ENCODE results near the gene INPP5D. TPM values are rescaled to one million over a fixed set of nuclear protein-coding genes. Genes with fewer than 3 reads are reported as not detected.

The INPP5D gene
- total RNA-seq, 1 experiment from 2014 or later = 0.47 TPM

- H3K27me3 ChIP-seq = no peaks in the 10 kb centered on the region
These were observed 176.9 kb downstream of the INPP5D start for GRCh38 chr2:233236820-233237589.

GRCh38 chr2:233240897-233241296 is 180.8 kb downstream of the INPP5D start:
- Histone ChIP-seq H3K4me1 (no peaks in the 10 kb centered on the region), H3K4me3 (no peak overlapping the region), H3K27ac (no peak overlapping the region), H3K36me3 (no peaks in the 10 kb centered on the region), H3K27me3 (no peaks in the 10 kb centered on the region), H3K9me3 (replicated peaks) (no peaks in the 10 kb centered on the region)
- DNase-seq = no peak

More at GRCh38 chr2:233236820-233237589, 176.9 kb downstream of the INPP5D start:
- no peaks in the 10 kb centered on the region for H3K4me1 ChIP-seq
- peaks cover 4% of the 10 kb centered on the region; the same call in 1 of the 2 replicates for H3K9me3 ChIP-seq (replicated peaks)
- H3K36me3 ChIP-seq = no peaks in the 10 kb centered on the region
- H3K27ac ChIP-seq = no peak overlapping the region
- no peak for DNase-seq
- no peak overlapping the region for H3K4me3 ChIP-seq

- DNase-seq = no peak
- H3K4me3 ChIP-seq = no peak overlapping the region
- no peaks in the 10 kb centered on the region for H3K4me1 ChIP-seq
- H3K36me3 ChIP-seq = no peaks in the 10 kb centered on the region
- no peak overlapping the region for H3K27ac ChIP-seq
- H3K27me3 ChIP-seq = no peaks in the 10 kb centered on the region
- H3K9me3 ChIP-seq (replicated peaks) = no peaks in the 10 kb centered on the region
These were observed 181.7 kb downstream of the INPP5D start for GRCh38 chr2:233241803-233242202.

- no peak for DNase-seq
- H3K27ac ChIP-seq = no peak overlapping the region
- no peaks in the 10 kb centered on the region for H3K36me3 ChIP-seq
- no peak overlapping the region for H3K4me3 ChIP-seq
- no peaks in the 10 kb centered on the region for H3K9me3 ChIP-seq (replicated peaks)
- no peaks in the 10 kb centered on the region for H3K4me1 ChIP-seq
- no peaks in the 10 kb centered on the region for H3K27me3 ChIP-seq
These were observed 182.2 kb downstream of the INPP5D start for GRCh38 chr2:233242231-233242927.

- Histone ChIP-seq H3K4me1 (no peaks in the 10 kb centered on the region), H3K9me3 (replicated peaks) (no peaks in the 10 kb centered on the region), H3K36me3 (no peaks in the 10 kb centered on the region), H3K27ac (no peak overlapping the region), H3K27me3 (no peaks in the 10 kb centered on the region), H3K4me3 (no peak overlapping the region)
- no peak for DNase-seq
These were observed 183.2 kb downstream of the INPP5D start for GRCh38 chr2:233243348-233243747.

GRCh38 chr2:233244818-233245217 is 184.7 kb downstream of the INPP5D start:
- H3K4me3 ChIP-seq = no peak overlapping the region
- H3K27ac ChIP-seq = no peak overlapping the region
- no peak for DNase-seq
- no peaks in the 10 kb centered on the region for H3K4me1 ChIP-seq
- peaks cover under 1% of the 10 kb centered on the region; the same call in 1 of the 2 replicates for H3K9me3 ChIP-seq (replicated peaks)
- H3K27me3 ChIP-seq = no peaks in the 10 kb centered on the region
- H3K36me3 ChIP-seq = no peaks in the 10 kb centered on the region

- Histone ChIP-seq H3K4me3 (no peak overlapping the region), H3K4me1 (no peaks in the 10 kb centered on the region), H3K36me3 (no peaks in the 10 kb centered on the region), H3K27ac (no peak overlapping the region), H3K27me3 (no peaks in the 10 kb centered on the region), H3K9me3 (replicated peaks) (peaks cover 7% of the 10 kb centered on the region; the same call in 1 of the 2 replicates)
- no peak for DNase-seq
These were observed 185.3 kb downstream of the INPP5D start for GRCh38 chr2:233245406-233245805.

- no peaks in the 10 kb centered on the region for H3K36me3 ChIP-seq
- H3K9me3 ChIP-seq (replicated peaks) = peaks cover 14% of the 10 kb centered on the region; the same call in 1 of the 2 replicates
- no peak overlapping the region for H3K4me3 ChIP-seq
- H3K27ac ChIP-seq = no peak overlapping the region
- DNase-seq = no peak
- H3K27me3 ChIP-seq = no peaks in the 10 kb centered on the region
- H3K4me1 ChIP-seq = no peaks in the 10 kb centered on the region
These were observed 187.0 kb downstream of the INPP5D start for GRCh38 chr2:233247116-233247515.

- H3K9me3 ChIP-seq (replicated peaks) = peaks cover 14% of the 10 kb centered on the region; the same call in 1 of the 2 replicates
- H3K27ac ChIP-seq = no peak overlapping the region
- peaks cover 2% of the 10 kb centered on the region; the same call in 1 of the 2 replicates for H3K4me1 ChIP-seq
- no peaks in the 10 kb centered on the region for H3K36me3 ChIP-seq
- no peaks in the 10 kb centered on the region for H3K27me3 ChIP-seq
- DNase-seq = no peak
- no peak overlapping the region for H3K4me3 ChIP-seq
These were observed 187.6 kb downstream of the INPP5D start for GRCh38 chr2:233247744-233248143.

GRCh38 chr2:233248999-233249398 is 188.9 kb downstream of the INPP5D start:
- Histone ChIP-seq H3K27me3 (no peaks in the 10 kb centered on the region), H3K4me1 (peaks cover 4% of the 10 kb centered on the region; the same call in 1 of the 2 replicates), H3K4me3 (no peak overlapping the region), H3K27ac (no peak overlapping the region), H3K9me3 (replicated peaks) (peaks cover 14% of the 10 kb centered on the region; the same call in 1 of the 2 replicates), H3K36me3 (no peaks in the 10 kb centered on the region; the same call in 1 of the 2 replicates)
- DNase-seq = no peak

GRCh38 chr2:233250568-233250967 is 190.4 kb downstream of the INPP5D start:
- no peak for DNase-seq
- Histone ChIP-seq H3K4me1 (peaks cover 4% of the 10 kb centered on the region; the same call in 1 of the 2 replicates), H3K27me3 (no peaks in the 10 kb centered on the region), H3K9me3 (replicated peaks) (peaks cover 14% of the 10 kb centered on the region; the same call in 1 of the 2 replicates), H3K4me3 (no peak overlapping the region), H3K36me3 (peaks cover 4% of the 10 kb centered on the region; the same call in 1 of the 2 replicates), H3K27ac (no peak overlapping the region)

- DNase-seq = no peak
- no peak overlapping the region for H3K27ac ChIP-seq
These were observed 190.8 kb downstream of the INPP5D start for GRCh38 chr2:233250985-233251305.

GRCh38 chr2:233251306-233252116 is 191.4 kb downstream of the INPP5D start, which contains the start of gene ATG16L1:
TSS of gene ATG16L1 (plus strand) at chr2:233251673. CDS start at chr2:233251828, 155 bp downstream.
- H3K27ac ChIP-seq = peak within 1 kb of the TSS; percentile 25; the same call in 1 of the 2 replicates

More at GRCh38 chr2:233250985-233251305, 190.8 kb downstream of the INPP5D start:
- peaks cover 4% of the 10 kb centered on the region; the same call in 1 of the 2 replicates for H3K4me1 ChIP-seq
- peaks cover 8% of the 10 kb centered on the region for H3K36me3 ChIP-seq
- H3K4me3 ChIP-seq = peak overlapping the region; percentile 94
- no peaks in the 10 kb centered on the region for H3K27me3 ChIP-seq
- H3K9me3 ChIP-seq (replicated peaks) = peaks cover 14% of the 10 kb centered on the region; the same call in 1 of the 2 replicates

GRCh38 chr2:233252227-233252626 is 192.1 kb downstream of the INPP5D start:
- Histone ChIP-seq H3K36me3 (peaks cover 17% of the 10 kb centered on the region), H3K4me3 (peak overlapping the region; percentile 94), H3K9me3 (replicated peaks) (peaks cover 14% of the 10 kb centered on the region; the same call in 1 of the 2 replicates), H3K4me1 (peaks cover 4% of the 10 kb centered on the region; the same call in 1 of the 2 replicates), H3K27me3 (no peaks in the 10 kb centered on the region), H3K27ac (peak overlapping the region; percentile 25; the same call in 1 of the 2 replicates)
- peak in 1 of 2 experiments; percentile 33 for DNase-seq

More at GRCh38 chr2:233251306-233252116, 191.4 kb downstream of the INPP5D start, which contains the start of gene ATG16L1:
- no peaks in the 10 kb centered on the region for H3K27me3 ChIP-seq
- H3K9me3 ChIP-seq (replicated peaks) = peaks cover 14% of the 10 kb centered on the region; the same call in 1 of the 2 replicates
- peak within 1 kb of the TSS; percentile 94 for H3K4me3 ChIP-seq
- peaks cover 13% of the 10 kb centered on the region for H3K36me3 ChIP-seq
- H3K4me1 ChIP-seq = peaks cover 4% of the 10 kb centered on the region; the same call in 1 of the 2 replicates
- DNase-seq = peak; percentile 95 to 97

Measured in SJCRH30 (cell line).